IMR-90 (cell line): ENCODE data around the gene GSG1L. TPM values are rescaled to one million over a fixed set of nuclear protein-coding genes. Genes with fewer than 3 reads are reported as not detected.

ENCODE experiments used
- ATAC-seq: fragments of 200-7000 bp; cut with Tn5 transposase; 2 replicates; pipeline ENCODE4 v1.9.1; 2020; ENCODE audit warnings: low read depth, mild to moderate bottlenecking, moderate library complexity
- BruUV-seq: library from RNA; stranded (reverse); fragments of 400-500 nt; replicated peaks from 2 replicates; lab custom pipeline; 2021; lab: Mats Ljungman, UMichigan
- CTCF ChIA-PET: fragments of 300-600 bp; formaldehyde crosslinking; extraction: SDS; loops from one replicate; lab custom pipeline; 2021; ENCODE audit warnings: antibody characterized with exemption; lab: Yijun Ruan, JAX
- POLR2A ChIA-PET: fragments of 300-600 bp; sonication (Branson Sonifier 250); formaldehyde crosslinking; loops from one replicate; lab custom pipeline; 2022; ENCODE audit warnings: antibody characterized with exemption; ENCODE audit not compliant: unreplicated experiment; lab: Charles Lee
- DNase-seq: peaks from one replicate; pipeline ENCODE4 v3.0.0; 2013
- H2AFZ ChIP-seq: replicated peaks from 2 replicates; pipeline ENCODE3; 2013; ENCODE audit warnings: low read length, mild to moderate bottlenecking; ENCODE audit not compliant: poor library complexity
- H2AK5ac ChIP-seq: 2 replicates; pipeline ENCODE4 v1.6.1; 2013; ENCODE audit warnings: low read depth, low read length, inconsistent platforms
- H2AK9ac ChIP-seq: replicated peaks from 2 replicates; pipeline ENCODE3; 2013; ENCODE audit warnings: mild to moderate bottlenecking, low read depth, low read length, moderate library complexity; ENCODE audit not compliant: poor library complexity
- H2BK120ac ChIP-seq: 2 replicates; pipeline ENCODE4 v1.6.1; 2013; ENCODE audit warnings: low read depth, low read length, inconsistent platforms
- H2BK15ac ChIP-seq: 3 replicates; pipeline ENCODE4 v1.6.1; 2013; ENCODE audit warnings: low read depth, low read length, inconsistent platforms
- H2BK20ac ChIP-seq: 2 replicates; pipeline ENCODE4 v1.6.1; 2013; ENCODE audit warnings: low read depth, mild to moderate bottlenecking, inconsistent platforms, low read length, moderate library complexity
- H2BK5ac ChIP-seq: 2 replicates; pipeline ENCODE4 v1.6.1; 2013; ENCODE audit warnings: mild to moderate bottlenecking, low read depth, low read length, inconsistent platforms; ENCODE audit not compliant: poor library complexity, severe bottlenecking
- H3K14ac ChIP-seq: replicated peaks from 2 replicates; pipeline ENCODE4 v1.6.1; 2013; ENCODE audit warnings: low read depth, low read length, inconsistent platforms
- H3K18ac ChIP-seq: 2 replicates; pipeline ENCODE4 v1.6.1; 2013; ENCODE audit warnings: low read depth, low read length, control low read depth
- H3K23ac ChIP-seq: 2 replicates; pipeline ENCODE4 v1.6.1; 2013; ENCODE audit warnings: low read depth, low read length, inconsistent platforms
- H3K27ac ChIP-seq: 2 replicates; pipeline ENCODE4 v1.5.1; 2013; ENCODE audit warnings: mild to moderate bottlenecking, control low read depth, low read length; ENCODE audit not compliant: insufficient read depth
- H3K27me3 ChIP-seq: 2 replicates; pipeline ENCODE4 v1.6.1; 2013; ENCODE audit warnings: low read length; ENCODE audit not compliant: control insufficient read depth, insufficient read depth
- H3K36me3 ChIP-seq: 2 replicates; pipeline ENCODE4 v1.6.1; 2013; ENCODE audit warnings: low read length, mixed read lengths; ENCODE audit not compliant: control insufficient read depth, insufficient read depth
- H3K4ac ChIP-seq: 2 replicates; pipeline ENCODE4 v1.6.1; 2013; ENCODE audit warnings: low read depth, low read length, inconsistent platforms
- H3K4me1 ChIP-seq: 2 replicates; pipeline ENCODE4 v1.6.1; 2013; ENCODE audit warnings: low read length, mixed read lengths; ENCODE audit not compliant: control insufficient read depth, insufficient read depth
- H3K4me2 ChIP-seq: 2 replicates; pipeline ENCODE4 v1.6.1; 2013; ENCODE audit warnings: low read depth, mild to moderate bottlenecking, control low read depth, low read length, moderate library complexity
- H3K4me3 ChIP-seq: 2 replicates; pipeline ENCODE4 v1.5.1; 2013; ENCODE audit warnings: low read depth, mild to moderate bottlenecking, control low read depth, low read length, moderate library complexity; ENCODE audit not compliant: insufficient read depth
- H3K56ac ChIP-seq: 2 replicates; pipeline ENCODE4 v1.6.1; 2013; ENCODE audit warnings: low read length, inconsistent platforms; ENCODE audit not compliant: insufficient read depth; ENCODE audit errors: extremely low read depth
- H3K79me1 ChIP-seq, 2 experiments: 2 replicates each; pipeline ENCODE4 v1.6.1; 2013; ENCODE audit warnings: low read length in 2 of 2, inconsistent platforms in 1 of 2, low read depth in 1 of 2
- H3K9ac ChIP-seq: 2 replicates; pipeline ENCODE4 v1.6.1; 2013; ENCODE audit warnings: low read depth, low read length, control low read depth
- H3K9me1 ChIP-seq: 2 replicates; pipeline ENCODE4 v1.6.1; 2013; ENCODE audit warnings: low read length, inconsistent platforms; ENCODE audit not compliant: insufficient read depth
- H3K9me3 ChIP-seq: 2 replicates; pipeline ENCODE4 v1.6.1; 2013; ENCODE audit warnings: low read length; ENCODE audit not compliant: control insufficient read depth, insufficient read depth
- H4K20me1 ChIP-seq: 2 replicates; pipeline ENCODE4 v1.6.1; 2013; ENCODE audit warnings: low read length, inconsistent platforms; ENCODE audit not compliant: insufficient read depth
- H4K5ac ChIP-seq: 2 replicates; pipeline ENCODE4 v1.6.1; 2013; ENCODE audit warnings: mild to moderate bottlenecking, low read depth, low read length, control low read depth
- H4K8ac ChIP-seq, 2 experiments: 2 replicates each; pipeline ENCODE4 v1.6.1; 2013; ENCODE audit warnings: low read depth in 2 of 2, low read length in 2 of 2, control low read depth in 1 of 2, inconsistent platforms in 1 of 2
- H4K91ac ChIP-seq: 2 replicates; pipeline ENCODE4 v1.6.1; 2013; ENCODE audit warnings: low read depth, low read length, inconsistent platforms; ENCODE audit not compliant: insufficient read depth
- CTCF ChIP-seq: conservative IDR thresholded peaks from 2 replicates; pipeline ENCODE4 v1.5.1; 2012; ENCODE audit warnings: mild to moderate bottlenecking, low read depth, low read length, improper control_type of control experiment
- FOS ChIP-seq: fragments of 150-350 bp; IDR thresholded peaks from 2 replicates; pipeline ENCODE4 v1.6.1; 2016; ENCODE audit warnings: low read depth, low read length
- POLR2A ChIP-seq: IDR thresholded peaks from 2 replicates; pipeline ENCODE4 v1.6.1; 2012; ENCODE audit warnings: mild to moderate bottlenecking, low read depth, low read length
- RCOR1 ChIP-seq: IDR thresholded peaks from 2 replicates; pipeline ENCODE4 v1.6.1; 2012; ENCODE audit warnings: mild to moderate bottlenecking, low read length, improper control_type of control experiment; ENCODE audit not compliant: insufficient replicate concordance
- SMC3 ChIP-seq: fragments of 150-350 bp; IDR thresholded peaks from 2 replicates; pipeline ENCODE4 v1.6.1; 2016; ENCODE audit warnings: low read depth, mild to moderate bottlenecking, antibody characterized with exemption, low read length, moderate library complexity
- WGBS, 2 experiments: methylation state at CpG; one replicate each; pipeline versions ENCODE4 v1.1.5 to v1.1.7; 2013; ENCODE audit warnings: missing lambda C conversion rate in 2 of 2; ENCODE audit not compliant: insufficient read length in 1 of 2; ENCODE audit errors: extremely low coverage in 2 of 2; 5-methylcytosine and 5-hydroxymethylcytosine counted together
- dilution Hi-C: fragments of 300-500 bp; cut with HindIII; formaldehyde crosslinking; loops from one replicate; pipeline ENCODE4 v1.14.3; 2018; ENCODE audit warnings: low sequenced_read_pairs; ENCODE audit not compliant: unreplicated experiment
- in situ Hi-C: fragments of 300-500 bp; cut with MboI; formaldehyde crosslinking; loops from 3 replicates; pipeline ENCODE4 v1.14.3; 2019; ENCODE audit warnings: low sequenced_read_pairs, inconsistent platforms, mixed read lengths
- intact Hi-C: fragments of 100-400 bp; cut with micrococcal nuclease; formaldehyde crosslinking; loops from 2 replicates; pipeline ENCODE4 v1.10.0; 2022
- polyA plus RNA-seq, 3 experiments: library from polyadenylated mRNA; depleted of rRNA; stranded (reverse); fragments of >200 nt; gene quantifications; 2 replicates each; pipeline ENCODE4 v1.2.3, GENCODE V29; 2012; ENCODE audit warnings: low replicate concordance in 1 of 3
- total RNA-seq: library from RNA; depleted of rRNA; stranded (reverse); fragments of >200 nt; gene quantifications from 2 replicates; pipeline ENCODE4 v1.2.3, GENCODE V29; 2012

The GSG1L gene
- total and polyA plus RNA-seq, 2 of the 4 experiments (the other 2 are of a cell fraction): not detected

GRCh38 chr16:28112908-28113307 lies 49.4 kb upstream of the GSG1L start:
- Histone ChIP-seq H4K91ac (no peak overlapping the region), H3K9ac (no peak overlapping the region), H2AFZ (no peak overlapping the region), H4K8ac (no peak overlapping the region), H3K9me1 (peaks cover 11% of the 10 kb centered on the region), H3K27me3 (no peaks in the 10 kb centered on the region), H4K5ac (no peak overlapping the region), H3K18ac (no peak overlapping the region), H2BK15ac (no peak overlapping the region), H3K27ac (no peak overlapping the region), H3K23ac (no peak overlapping the region), H3K4me3 (no peak overlapping the region), H3K9me3 (no peaks in the 10 kb centered on the region), H2BK5ac (no peak overlapping the region), H3K56ac (no peak overlapping the region), H3K4me2 (no peak overlapping the region), H4K20me1 (peaks cover 17% of the 10 kb centered on the region), H3K36me3 (peaks cover 59% of the 10 kb centered on the region), H2BK120ac (no peak overlapping the region), H2AK5ac (no peak overlapping the region), H2AK9ac (no peak overlapping the region), H3K4ac (no peak overlapping the region), H3K14ac (no peak overlapping the region), H2BK20ac (no peak overlapping the region), H3K4me1 (peaks cover 10% of the 10 kb centered on the region), H3K79me1 (peaks cover 43 to 67% of the 10 kb centered on the region in 2 experiments)
- POLR2A ChIA-PET: no interaction called here
- in situ Hi-C loops: no loop called here
- intact Hi-C loops: loop anchor here (5.0 kb wide), 1 partner anchor 99 kb away; the partner anchor contains the start of gene XPO6
- ATAC-seq (no peak), DNase-seq (no peak)
- dilution Hi-C loops: no loop called here
- no TSS peak for BruUV-seq
- CTCF ChIA-PET: no interaction called here
- TF ChIP-seq RCOR1 (no peak), CTCF (no peak), POLR2A (no peak), SMC3 (no peak), FOS (no peak)
- 100% methylated on average over 2 of the region's 10 CpGs; no CpG with 5 or more reads in 1 of the 2 experiments for WGBS, 2 experiments
